Measurements from ENCODE around the gene TEX14.

Gene TEX14

GRCh38 chr17:58541249-58541648 is 150.6 kb downstream of the TEX14 start:
- TF ChIP-seq, protein P1, sequence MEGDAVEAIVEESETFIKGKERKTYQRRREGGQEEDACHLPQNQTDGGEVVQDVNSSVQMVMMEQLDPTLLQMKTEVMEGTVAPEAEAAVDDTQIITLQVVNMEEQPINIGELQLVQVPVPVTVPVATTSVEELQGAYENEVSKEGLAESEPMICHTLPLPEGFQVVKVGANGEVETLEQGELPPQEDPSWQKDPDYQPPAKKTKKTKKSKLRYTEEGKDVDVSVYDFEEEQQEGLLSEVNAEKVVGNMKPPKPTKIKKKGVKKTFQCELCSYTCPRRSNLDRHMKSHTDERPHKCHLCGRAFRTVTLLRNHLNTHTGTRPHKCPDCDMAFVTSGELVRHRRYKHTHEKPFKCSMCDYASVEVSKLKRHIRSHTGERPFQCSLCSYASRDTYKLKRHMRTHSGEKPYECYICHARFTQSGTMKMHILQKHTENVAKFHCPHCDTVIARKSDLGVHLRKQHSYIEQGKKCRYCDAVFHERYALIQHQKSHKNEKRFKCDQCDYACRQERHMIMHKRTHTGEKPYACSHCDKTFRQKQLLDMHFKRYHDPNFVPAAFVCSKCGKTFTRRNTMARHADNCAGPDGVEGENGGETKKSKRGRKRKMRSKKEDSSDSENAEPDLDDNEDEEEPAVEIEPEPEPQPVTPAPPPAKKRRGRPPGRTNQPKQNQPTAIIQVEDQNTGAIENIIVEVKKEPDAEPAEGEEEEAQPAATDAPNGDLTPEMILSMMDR (IDR thresholded peaks at IDR 0.05; ENCODE audit: borderline replicate concordance, control extremely low read depth, extremely low read depth, insufficient read depth, missing control alignments) = peak; percentile 21
- DNase-seq (ENCODE audit: low spot score) = peak; percentile 49
- in situ Hi-C loops (cut with MboI; ENCODE audit: low sequenced_read_pairs, unreplicated experiment) = no loop called here

GRCh38 chr17:58539698-58540097 is 152.1 kb downstream of the TEX14 start:
- DNase-seq (ENCODE audit: low spot score) = no peak
- TF ChIP-seq, protein P1 (IDR thresholded peaks at IDR 0.05; ENCODE audit: borderline replicate concordance, control extremely low read depth, extremely low read depth, insufficient read depth, missing control alignments) = no peak
- in situ Hi-C loops (cut with MboI; ENCODE audit: low sequenced_read_pairs, unreplicated experiment) = no loop called here

DNA sequence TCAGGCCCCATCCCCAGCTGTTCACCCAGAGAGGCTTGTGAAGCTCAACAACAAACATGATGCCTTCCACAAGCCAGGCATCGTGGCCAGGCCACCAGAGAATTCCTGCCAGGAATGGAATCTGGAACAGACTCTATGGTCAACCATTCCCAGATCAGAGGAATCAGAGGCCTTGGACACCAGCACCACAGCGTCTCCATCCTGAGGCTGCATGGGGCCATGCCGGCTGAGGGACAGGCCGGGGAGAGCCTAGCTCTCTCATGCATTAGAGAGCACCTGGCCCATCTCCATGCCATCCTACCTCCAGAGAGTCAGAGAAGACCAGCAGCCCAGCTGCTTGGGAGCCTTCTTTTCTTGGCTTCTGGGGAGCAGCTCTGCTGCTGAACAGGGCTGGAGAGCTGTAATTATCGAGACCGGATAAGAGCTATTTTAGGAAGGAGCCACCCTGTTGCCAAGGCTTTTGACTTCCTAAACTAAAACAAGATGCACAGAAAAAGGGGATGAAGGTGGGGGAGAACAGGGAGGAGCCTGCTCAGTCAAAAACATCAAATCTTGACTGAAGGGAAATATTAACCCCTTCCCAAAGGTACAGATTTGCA is 152.9 kb downstream of the TEX14 start:
- DNase-seq (ENCODE audit: low spot score) = no peak
- TF ChIP-seq, protein P1 (IDR thresholded peaks at IDR 0.05; ENCODE audit: borderline replicate concordance, control extremely low read depth, extremely low read depth, insufficient read depth, missing control alignments) = no peak
- in situ Hi-C loops (cut with MboI; ENCODE audit: low sequenced_read_pairs, unreplicated experiment) = no loop called here

- in situ Hi-C loops (cut with MboI; ENCODE audit: low sequenced_read_pairs, unreplicated experiment) = no loop called here
Measured at GRCh38 chr17:58537266-58537665, 154.6 kb downstream of the TEX14 start.

GRCh38 chr17:58536542-58536941 is 155.3 kb downstream of the TEX14 start:
- no peak for DNase-seq (ENCODE audit: low spot score)
- TF ChIP-seq, protein P1 (IDR thresholded peaks at IDR 0.05; ENCODE audit: borderline replicate concordance, control extremely low read depth, extremely low read depth, insufficient read depth, missing control alignments) = no peak
- in situ Hi-C loops (cut with MboI; ENCODE audit: low sequenced_read_pairs, unreplicated experiment) = no loop called here

More at GRCh38 chr17:58537266-58537665, 154.6 kb downstream of the TEX14 start:
- TF ChIP-seq, protein P1 (IDR thresholded peaks at IDR 0.05; ENCODE audit: borderline replicate concordance, control extremely low read depth, extremely low read depth, insufficient read depth, missing control alignments) = no peak
- DNase-seq (ENCODE audit: low spot score) = no peak

DNA sequence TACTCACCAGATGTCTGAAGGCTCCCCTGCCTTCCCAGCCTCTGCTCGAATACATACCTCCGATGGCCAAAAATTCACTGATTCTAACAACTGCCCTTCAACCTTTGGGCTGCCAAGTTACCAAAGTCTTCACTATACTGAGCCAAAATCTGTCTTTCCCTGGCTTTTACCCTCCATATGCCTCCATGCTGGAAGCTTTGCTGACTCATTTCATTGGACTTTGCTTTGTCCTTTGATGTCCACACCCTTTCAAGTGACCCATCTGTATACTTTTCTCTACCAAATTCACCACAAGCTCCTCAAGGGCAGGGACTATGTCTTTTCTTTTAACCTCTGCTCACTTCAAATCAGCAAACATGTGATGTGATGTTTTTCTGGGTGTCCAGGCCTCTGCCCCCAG is 156.4 kb downstream of the TEX14 start:
- TF ChIP-seq, protein P1 (IDR thresholded peaks at IDR 0.05; ENCODE audit: borderline replicate concordance, control extremely low read depth, extremely low read depth, insufficient read depth, missing control alignments) = no peak
- in situ Hi-C loops (cut with MboI; ENCODE audit: low sequenced_read_pairs, unreplicated experiment) = no loop called here
- DNase-seq (ENCODE audit: low spot score) = no peak

All from GM13976 (cell line).